HepG2 (cell line): ENCODE results near the gene ISG20L2. TPM values are rescaled to one million over a fixed set of nuclear protein-coding genes. Genes with fewer than 3 reads are reported as not detected.

Source experiments
- ATF2 ChIP-seq: sonication (generic); formaldehyde crosslinking; IDR thresholded peaks from 2 replicates; pipeline ENCODE4 v1.4.0; 2020; ENCODE audit warnings: missing genetic modification reagents
- CCDC6 ChIP-seq: sonication (generic); formaldehyde crosslinking; IDR thresholded peaks from 2 replicates; pipeline ENCODE4 v1.8.1; 2022; ENCODE audit warnings: mild to moderate bottlenecking, missing genetic modification reagents, moderate library complexity
- CENPBD1 ChIP-seq: sonication (generic); formaldehyde crosslinking; IDR thresholded peaks from 2 replicates; pipeline ENCODE4 v1.8.0; 2022; ENCODE audit warnings: missing genetic modification reagents, low read depth, mild to moderate bottlenecking, borderline replicate concordance
- CTCF ChIP-seq: sonication (generic); formaldehyde crosslinking; IDR thresholded peaks from 2 replicates; pipeline ENCODE4 v1.5.0; 2020; ENCODE audit warnings: mild to moderate bottlenecking, missing genetic modification reagents, moderate library complexity
- ELF1 ChIP-seq: sonication (generic); formaldehyde crosslinking; IDR thresholded peaks from 2 replicates; pipeline ENCODE4 v1.4.0; 2020; ENCODE audit warnings: missing genetic modification reagents
- JARID2 ChIP-seq: sonication (generic); formaldehyde crosslinking; IDR thresholded peaks from 2 replicates; pipeline ENCODE4 v1.8.1; 2023; ENCODE audit warnings: missing genetic modification reagents, inconsistent platforms; ENCODE audit not compliant: insufficient replicate concordance
- MAF1 ChIP-seq: sonication (generic); formaldehyde crosslinking; IDR thresholded peaks from 2 replicates; pipeline ENCODE4 v1.5.0; 2020; ENCODE audit warnings: missing genetic modification reagents, borderline replicate concordance
- MLXIP ChIP-seq: sonication (generic); formaldehyde crosslinking; IDR thresholded peaks from 2 replicates; pipeline ENCODE4 v1.9.0; 2021; ENCODE audit warnings: missing genetic modification reagents, borderline replicate concordance
- NFIB ChIP-seq: sonication (generic); formaldehyde crosslinking; IDR thresholded peaks from 2 replicates; pipeline ENCODE4 v1.9.0; 2021; ENCODE audit warnings: missing genetic modification reagents, mild to moderate bottlenecking, borderline replicate concordance
- NRL ChIP-seq: sonication (generic); formaldehyde crosslinking; IDR thresholded peaks from 2 replicates; pipeline ENCODE4 v1.5.0; 2020; ENCODE audit warnings: missing genetic modification reagents, mild to moderate bottlenecking, moderate library complexity, borderline replicate concordance
- PHF8 ChIP-seq: sonication (generic); formaldehyde crosslinking; IDR thresholded peaks from 2 replicates; pipeline ENCODE4 v1.5.0; 2020; ENCODE audit warnings: missing genetic modification reagents
- PLRG1 ChIP-seq: fragments of 450-650 bp; conservative IDR thresholded peaks from 2 replicates; pipeline ENCODE4 v1.6.1; 2016
- POGZ ChIP-seq: sonication (generic); formaldehyde crosslinking; IDR thresholded peaks from 2 replicates; pipeline ENCODE4 v1.4.0; 2020; ENCODE audit warnings: mild to moderate bottlenecking, missing genetic modification reagents
- THAP11 ChIP-seq: IDR thresholded peaks from 2 replicates; pipeline ENCODE4 v1.6.1; 2016; ENCODE audit warnings: missing biosample characterization, missing genetic modification reagents
- ZFAT ChIP-seq: sonication (generic); formaldehyde crosslinking; conservative IDR thresholded peaks from 2 replicates; pipeline ENCODE4 v1.8.1; 2023; ENCODE audit warnings: missing genetic modification reagents, inconsistent platforms
- ZFP1 ChIP-seq: IDR thresholded peaks from 2 replicates; pipeline ENCODE4 v1.6.1; 2016
- ZFY ChIP-seq: sonication (generic); formaldehyde crosslinking; IDR thresholded peaks from 2 replicates; pipeline ENCODE4 v1.4.0; 2020; ENCODE audit warnings: missing genetic modification reagents
- ZNF180 ChIP-seq: sonication (generic); formaldehyde crosslinking; IDR thresholded peaks from 2 replicates; pipeline ENCODE4 v1.4.0; 2020; ENCODE audit warnings: low read depth, missing genetic modification reagents, borderline replicate concordance
- ZNF276 ChIP-seq: sonication (generic); formaldehyde crosslinking; IDR thresholded peaks from 2 replicates; pipeline ENCODE4 v1.4.0; 2020; ENCODE audit warnings: mild to moderate bottlenecking, low read depth, missing genetic modification reagents
- ZNF33B ChIP-seq: sonication (generic); formaldehyde crosslinking; IDR thresholded peaks from 2 replicates; pipeline ENCODE4 v1.5.1; 2020; ENCODE audit warnings: mild to moderate bottlenecking, missing genetic modification reagents
- ZNF576 ChIP-seq: sonication (generic); formaldehyde crosslinking; IDR thresholded peaks from 2 replicates; pipeline ENCODE4 v1.4.0; 2020; ENCODE audit warnings: mild to moderate bottlenecking, missing genetic modification reagents
- ZNF780A ChIP-seq: sonication (generic); formaldehyde crosslinking; IDR thresholded peaks from 2 replicates; pipeline ENCODE4 v1.8.0; 2022; ENCODE audit warnings: mild to moderate bottlenecking, missing genetic modification reagents, moderate library complexity
- polyA plus RNA-seq, 8 experiments: library from polyadenylated mRNA; depleted of rRNA in 3 of 8; stranded (reverse) in 7 of 8; unstranded in 1 of 8; fragments of >200 nt; fragmentation: Illumina TruSeq in 4 of 8; extraction: Trizol in 4 of 8; gene quantifications; 2 replicates each; pipeline versions ENCODE4 v1.2.1 to v1.2.3, GENCODE V29; 2011 to 2016; ENCODE audit warnings: low read depth in 4 of 8, missing spikeins in 1 of 8, mixed read lengths in 1 of 8; ENCODE audit not compliant: insufficient read depth in 1 of 8
- total RNA-seq, 5 experiments: library from RNA; depleted of rRNA; stranded (reverse); fragments of >200 nt; fragmentation: Illumina TruSeq; extraction: Trizol; gene quantifications; 2 replicates each; pipeline ENCODE4 v1.2.3, GENCODE V29; 2016; ENCODE audit warnings: low read depth in 1 of 5

ISG20L2 gene
- total and polyA plus RNA-seq, 2 of the 13 experiments (the other 11 are each of a cell fraction or from before 2014, with no cell fraction given): 19.8 to 21.3 TPM

- no peak for TF ChIP-seq MLXIP (CRISPR knock-in tag)
- TF ChIP-seq ZFAT (CRISPR knock-in tag): no peak
- TF ChIP-seq ZFP1: no peak; the same call in 1 of the 2 replicates
- no peak for TF ChIP-seq ZNF780A (CRISPR knock-in tag)
- no peak for TF ChIP-seq PLRG1
- TF ChIP-seq CTCF (CRISPR knock-in tag): no peak
- no peak for TF ChIP-seq JARID2 (CRISPR knock-in tag)
- TF ChIP-seq ZNF276 (CRISPR knock-in tag): no peak
- no peak for TF ChIP-seq ZNF180 (CRISPR knock-in tag)
- no peak for TF ChIP-seq THAP11 (CRISPR knock-in tag)
- 0 out of 2 replicates have a peak, but pooled peaks have one; percentile 37 for TF ChIP-seq ZFY (CRISPR knock-in tag)
- no peak for TF ChIP-seq MAF1
- 0 out of 2 replicates have a peak, but pooled peaks have one; percentile 18 for TF ChIP-seq NRL (CRISPR knock-in tag)
- TF ChIP-seq CENPBD1: no peak
- no peak for TF ChIP-seq CCDC6 (CRISPR knock-in tag)
- no peak for TF ChIP-seq ZNF33B
- no peak for TF ChIP-seq ZNF576 (CRISPR knock-in tag)
- 0 out of 2 replicates have a peak, but pooled peaks have one; percentile 13 for TF ChIP-seq ELF1
- TF ChIP-seq NFIB (CRISPR knock-in tag): no peak
- no peak for TF ChIP-seq ATF2 (CRISPR knock-in tag)
- TF ChIP-seq PHF8 (CRISPR knock-in tag): peak; percentile 43
- no peak for TF ChIP-seq POGZ (CRISPR knock-in tag)
These were observed 22.3 kb upstream of the ISG20L2 start (continued) for GRCh38 chr1:156750711-156751450.
